HG03097 (cell line): Measurements from ENCODE around the gene ADCY1.

Experiments
- ATAC-seq: cut with Tn5 transposase; IDR thresholded peaks from one replicate; pipeline ENCODE4 v1.9.1; 2021; ENCODE audit not compliant: unreplicated experiment, low FRiP score

ADCY1 gene

GRCh38 chr7:45663167-45663921 is 89.2 kb downstream of the ADCY1 start:
- no peak for ATAC-seq

- ATAC-seq: no peak
Measured at GRCh38 chr7:45663965-45664633, 89.9 kb downstream of the ADCY1 start.

- ATAC-seq: no peak
Measured at GRCh38 chr7:45665172-45665571, 91.0 kb downstream of the ADCY1 start.

GRCh38 chr7:45670227-45670626 is 96.1 kb downstream of the ADCY1 start:
- ATAC-seq: no peak

- ATAC-seq: no peak
Measured at GRCh38 chr7:45670717-45671116, 96.5 kb downstream of the ADCY1 start.

- no peak for ATAC-seq
Measured at GRCh38 chr7:45677311-45677900, 103.2 kb downstream of the ADCY1 start.

- no peak for ATAC-seq
Measured at GRCh38 chr7:45679516-45679915, 105.3 kb downstream of the ADCY1 start.

- no peak for ATAC-seq
Measured at GRCh38 chr7:45680776-45681175, 106.6 kb downstream of the ADCY1 start.

- no peak for ATAC-seq
Measured at GRCh38 chr7:45681596-45682357, 107.6 kb downstream of the ADCY1 start.

GRCh38 chr7:45682358-45682735 is 108.2 kb downstream of the ADCY1 start:
- no peak for ATAC-seq

GRCh38 chr7:45682836-45683555 is 108.8 kb downstream of the ADCY1 start:
- ATAC-seq: no peak

- no peak for ATAC-seq
Measured at GRCh38 chr7:45683556-45684148, 109.5 kb downstream of the ADCY1 start.

- no peak for ATAC-seq
Measured at GRCh38 chr7:45684910-45685618, 110.9 kb downstream of the ADCY1 start.

GRCh38 chr7:45685619-45686240 is 111.6 kb downstream of the ADCY1 start:
- no peak for ATAC-seq

- no peak for ATAC-seq
Measured at GRCh38 chr7:45686441-45687184, 112.4 kb downstream of the ADCY1 start.

GRCh38 chr7:45687185-45687560 is 113.0 kb downstream of the ADCY1 start:
- ATAC-seq: no peak

- ATAC-seq: no peak
Measured at GRCh38 chr7:45687721-45688120, 113.6 kb downstream of the ADCY1 start.

- ATAC-seq: no peak
Measured at GRCh38 chr7:45688382-45688781, 114.2 kb downstream of the ADCY1 start.
